ENCODE results near the gene SBNO2.
A peak's percentile ranks its signal among the peaks of the same experiment; 100 is the strongest.

GRCh38 chr19:1130771-1131717 lies 43.0 kb downstream of the SBNO2 start:
- TF ChIP-seq, protein P1, sequence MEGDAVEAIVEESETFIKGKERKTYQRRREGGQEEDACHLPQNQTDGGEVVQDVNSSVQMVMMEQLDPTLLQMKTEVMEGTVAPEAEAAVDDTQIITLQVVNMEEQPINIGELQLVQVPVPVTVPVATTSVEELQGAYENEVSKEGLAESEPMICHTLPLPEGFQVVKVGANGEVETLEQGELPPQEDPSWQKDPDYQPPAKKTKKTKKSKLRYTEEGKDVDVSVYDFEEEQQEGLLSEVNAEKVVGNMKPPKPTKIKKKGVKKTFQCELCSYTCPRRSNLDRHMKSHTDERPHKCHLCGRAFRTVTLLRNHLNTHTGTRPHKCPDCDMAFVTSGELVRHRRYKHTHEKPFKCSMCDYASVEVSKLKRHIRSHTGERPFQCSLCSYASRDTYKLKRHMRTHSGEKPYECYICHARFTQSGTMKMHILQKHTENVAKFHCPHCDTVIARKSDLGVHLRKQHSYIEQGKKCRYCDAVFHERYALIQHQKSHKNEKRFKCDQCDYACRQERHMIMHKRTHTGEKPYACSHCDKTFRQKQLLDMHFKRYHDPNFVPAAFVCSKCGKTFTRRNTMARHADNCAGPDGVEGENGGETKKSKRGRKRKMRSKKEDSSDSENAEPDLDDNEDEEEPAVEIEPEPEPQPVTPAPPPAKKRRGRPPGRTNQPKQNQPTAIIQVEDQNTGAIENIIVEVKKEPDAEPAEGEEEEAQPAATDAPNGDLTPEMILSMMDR (IDR thresholded peaks at IDR 0.05), result no peak
- TF ChIP-seq POLR2A (IDR thresholded peaks at IDR 0.05) (peak in 1 of 4 donors; percentile 6), POLR2AphosphoS5 (IDR thresholded peaks at IDR 0.05) (no peak)
